Glutamatergic neuron (in vitro differentiated cells): ENCODE data around the gene ZGLP1. TPM values are rescaled to one million over a fixed set of nuclear protein-coding genes. Genes with fewer than 3 reads are reported as not detected.

Experiments
- DNase-seq: peaks from one replicate; pipeline ENCODE4 v3.0.0; 2022
- H3K27ac Mint-ChIP-seq: one replicate; pipeline ENCODE4 v1.8.0; 2020; ENCODE audit warnings: mild to moderate bottlenecking, mixed read lengths, inconsistent platforms; ENCODE audit not compliant: unreplicated experiment
- H3K27me3 Mint-ChIP-seq: one replicate; pipeline ENCODE4 v1.8.0; 2020; ENCODE audit warnings: mild to moderate bottlenecking, moderate library complexity, mixed read lengths, inconsistent platforms; ENCODE audit not compliant: unreplicated experiment
- H3K36me3 Mint-ChIP-seq: one replicate; pipeline ENCODE4 v1.8.0; 2020; ENCODE audit warnings: mild to moderate bottlenecking, mixed read lengths, inconsistent platforms; ENCODE audit not compliant: unreplicated experiment
- H3K4me1 Mint-ChIP-seq: one replicate; pipeline ENCODE4 v1.8.0; 2020; ENCODE audit warnings: mild to moderate bottlenecking, low read depth, mixed read lengths, inconsistent platforms; ENCODE audit not compliant: unreplicated experiment
- H3K4me3 Mint-ChIP-seq: one replicate; pipeline ENCODE4 v1.8.0; 2020; ENCODE audit warnings: mild to moderate bottlenecking, mixed read lengths, inconsistent platforms; ENCODE audit not compliant: unreplicated experiment
- H3K9me3 Mint-ChIP-seq: one replicate; pipeline ENCODE4 v1.8.0; 2020; ENCODE audit warnings: mild to moderate bottlenecking, moderate library complexity, mixed read lengths, inconsistent platforms; ENCODE audit not compliant: unreplicated experiment
- CTCF ChIP-seq: fragments of 200-600 bp; sonication (generic); IDR thresholded peaks from one replicate; pipeline ENCODE4 v1.5.0; 2021; ENCODE audit not compliant: partially characterized antibody, unreplicated experiment
- total RNA-seq: library from RNA; stranded (reverse); fragmentation: NEBNext Ultra II Directional; extraction: Animal tissue kit (Norgen Biotek cat#: 25700); gene quantifications from one replicate; pipeline ENCODE4 v1.2.1, GENCODE V29; 2021; ENCODE audit not compliant: unreplicated experiment

ZGLP1 gene
- total RNA-seq, 1 donor from 2014 or later, result 9.4 TPM

- H3K4me3 Mint-ChIP-seq, result peak overlapping the region; percentile 84
- H3K9me3 Mint-ChIP-seq, result peaks cover 12% of the 10 kb centered on the region
- H3K27me3 Mint-ChIP-seq, result peaks cover 41% of the 10 kb centered on the region
- no peaks in the 10 kb centered on the region for H3K36me3 Mint-ChIP-seq
- H3K4me1 Mint-ChIP-seq, result peaks cover 5% of the 10 kb centered on the region
- H3K27ac Mint-ChIP-seq, result no peak overlapping the region
- no peak for TF ChIP-seq CTCF
- DNase-seq, result peak; percentile 65
These were observed 18.6 kb downstream of the ZGLP1 start for GRCh38 chr19:10290876-10291553.

DNA sequence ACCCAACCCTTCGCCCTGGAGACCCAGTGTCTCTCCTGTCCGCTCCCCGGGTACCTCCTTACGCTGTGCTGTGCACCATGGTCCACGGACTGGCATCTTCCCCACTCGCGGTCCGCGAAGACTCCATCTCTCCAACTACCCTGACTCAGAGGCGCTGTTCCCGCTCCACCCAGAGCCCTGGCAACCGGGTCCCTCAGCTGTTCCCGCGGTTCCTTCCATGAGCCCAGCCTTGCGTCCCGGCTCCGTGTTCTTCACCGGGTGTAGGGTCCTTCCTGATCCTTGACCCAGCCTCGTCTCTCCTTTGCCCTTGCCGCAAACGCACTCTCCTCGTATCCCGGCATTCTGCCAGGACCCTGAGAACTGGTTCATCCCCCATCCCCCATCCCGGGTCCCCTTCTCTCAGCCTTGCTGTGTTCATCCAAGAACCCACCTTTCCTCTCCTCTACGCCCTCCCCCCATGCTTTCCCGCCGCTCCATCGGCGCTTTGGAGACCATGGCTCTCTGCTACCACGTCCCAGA is 19.2 kb downstream of the ZGLP1 start:
- Mint-ChIP-seq H3K27me3 (peaks cover 38% of the 10 kb centered on the region), H3K4me1 (peaks cover 5% of the 10 kb centered on the region), H3K9me3 (peaks cover 12% of the 10 kb centered on the region), H3K36me3 (no peaks in the 10 kb centered on the region), H3K27ac (no peak overlapping the region), H3K4me3 (peak overlapping the region; percentile 74)
- DNase-seq, result no peak
- TF ChIP-seq CTCF, result no peak

GRCh38 chr19:10289836-10290356 is 19.7 kb downstream of the ZGLP1 start, which contains the start of gene ICAM5:
TSS of gene ICAM5 (plus strand) at chr19:10289952. CDS start at chr19:10290044, 92 bp downstream.
- peak; percentile 40 for DNase-seq
- Mint-ChIP-seq H3K9me3 (peaks cover 14% of the 10 kb centered on the region), H3K27me3 (peaks cover 38% of the 10 kb centered on the region), H3K27ac (no peak within 1 kb of the TSS), H3K4me3 (peak within 1 kb of the TSS; percentile 74), H3K4me1 (peaks cover 5% of the 10 kb centered on the region), H3K36me3 (no peaks in the 10 kb centered on the region)
- TF ChIP-seq CTCF, result no peak

DNA sequence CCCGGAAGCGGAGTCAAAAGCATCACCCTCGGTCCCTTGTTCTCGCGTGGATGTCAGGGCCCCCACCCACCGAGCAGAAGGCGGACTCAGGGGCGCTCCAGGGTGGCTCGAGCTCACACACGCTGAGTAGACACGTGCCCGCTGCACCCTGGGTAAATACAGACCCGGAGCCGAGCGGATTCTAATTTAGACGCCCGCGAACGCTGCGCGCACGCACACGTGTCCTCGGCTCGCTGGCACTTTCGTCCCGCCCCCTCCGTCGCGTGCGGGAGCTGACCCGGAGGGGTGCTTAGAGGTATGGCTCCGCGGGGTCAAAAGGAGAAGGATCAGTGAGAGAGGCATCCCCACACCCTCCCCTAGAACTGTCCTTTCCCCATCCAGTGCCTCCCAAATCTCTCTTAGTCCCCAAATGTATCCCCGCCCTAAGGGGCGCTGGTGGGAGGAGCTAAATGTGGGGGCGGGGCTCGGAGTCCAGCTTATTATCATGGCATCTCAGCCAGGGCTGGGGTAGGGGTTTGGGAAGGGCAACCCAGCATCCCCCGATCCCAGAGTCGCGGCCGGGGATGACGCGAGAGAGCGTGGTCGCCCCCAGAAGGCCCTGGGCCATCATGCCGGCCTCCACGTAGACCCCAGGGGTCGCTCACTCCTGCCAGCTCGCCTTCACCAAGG is 20.3 kb downstream of the ZGLP1 start:
- Mint-ChIP-seq H3K9me3 (peaks cover 14% of the 10 kb centered on the region), H3K4me1 (peaks cover 5% of the 10 kb centered on the region), H3K27me3 (peaks cover 34% of the 10 kb centered on the region), H3K36me3 (no peaks in the 10 kb centered on the region), H3K4me3 (peak overlapping the region; percentile 31), H3K27ac (no peak overlapping the region)
- DNase-seq, result peak; percentile 46
- TF ChIP-seq CTCF, result no peak

DNA sequence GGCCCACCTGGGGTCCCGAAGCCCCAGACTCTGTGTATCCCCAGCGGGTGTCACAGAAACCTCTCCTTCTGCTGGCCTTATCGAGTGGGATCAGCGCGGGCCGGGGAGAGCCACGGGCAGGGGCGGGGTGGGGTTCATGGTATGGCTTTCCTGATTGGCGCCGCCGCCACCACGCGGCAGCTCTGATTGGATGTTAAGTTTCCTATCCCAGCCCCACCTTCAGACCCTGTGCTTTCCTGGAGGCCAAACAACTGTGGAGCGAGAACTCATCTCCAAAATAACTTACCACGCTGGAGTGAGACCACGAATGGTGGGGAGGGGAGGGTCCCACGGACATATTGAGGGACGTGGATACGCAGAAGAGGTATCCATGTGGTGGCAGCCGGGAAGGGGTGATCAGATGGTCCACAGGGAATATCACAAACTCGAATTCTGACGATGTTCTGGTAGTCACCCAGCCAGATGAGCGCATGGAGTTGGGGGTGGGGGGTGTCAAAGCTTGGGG is 20.9 kb downstream of the ZGLP1 start:
- Mint-ChIP-seq H3K27me3 (peaks cover 31% of the 10 kb centered on the region), H3K9me3 (peaks cover 14% of the 10 kb centered on the region), H3K4me3 (peak overlapping the region; percentile 31), H3K4me1 (peaks cover 5% of the 10 kb centered on the region), H3K27ac (no peak overlapping the region), H3K36me3 (no peaks in the 10 kb centered on the region)
- DNase-seq, result no peak
- TF ChIP-seq CTCF, result no peak
